ENCODE results near the gene JAKMIP2. TPM values are rescaled to one million over a fixed set of nuclear protein-coding genes. Genes with fewer than 3 reads are reported as not detected.

JAKMIP2 gene
- total and polyA plus RNA-seq, 7 donors, result 0.01 to 0.08 (median 0.06) TPM; not detected in 2

- Histone ChIP-seq H3K4me1 (no peaks in the 10 kb centered on the region), H3K27me3 (ENCODE audit: insufficient read depth in 3 of 3, low read length in 2 of 3) (no peaks in the 10 kb centered on the region), H3K9me3 (no peaks in the 10 kb centered on the region), H3K4me3 (no peak overlapping the region), H3K36me3 (ENCODE audit: insufficient read depth in 1 of 2, low read depth in 1 of 2) (no peaks in the 10 kb centered on the region), H3K27ac (no peak overlapping the region)
- ATAC-seq (no peak), DNase-seq (no peak)
- WGBS, 3 donors, result 86 to 91% (median 89%) methylated on average over 2 of the region's 2 CpGs
- TF ChIP-seq CTCF (IDR thresholded peaks at IDR 0.05), result no peak
- intact Hi-C loops (cut with DNase I), result loop anchor here (2.0 to 5.0 kb wide), 2 partner anchors 196 kb away; no protein-coding TSS in a partner anchor
Observed at GRCh38 chr5:147626464-147626863, 156.1 kb downstream of the JAKMIP2 start.

- no peak for TF ChIP-seq CTCF (IDR thresholded peaks at IDR 0.05)
- Histone ChIP-seq H3K4me3 (no peak overlapping the region), H3K27ac (no peak overlapping the region), H3K36me3 (ENCODE audit: insufficient read depth in 1 of 2, low read depth in 1 of 2) (no peaks in the 10 kb centered on the region), H3K27me3 (ENCODE audit: insufficient read depth in 3 of 3, low read length in 2 of 3) (no peaks in the 10 kb centered on the region), H3K9me3 (no peaks in the 10 kb centered on the region), H3K4me1 (no peaks in the 10 kb centered on the region)
- no peak for DNase-seq
- intact Hi-C loops (cut with DNase I), result no loop called here
- ATAC-seq, result no peak
Observed at GRCh38 chr5:147621016-147621415, 161.5 kb downstream of the JAKMIP2 start.

GRCh38 chr5:147619281-147619878 lies 163.1 kb downstream of the JAKMIP2 start:
- H3K27ac ChIP-seq, result no peak overlapping the region
- no peak overlapping the region for H3K4me3 ChIP-seq
- no peak for DNase-seq
- WGBS, 3 donors, result 61 to 87% (median 85%) methylated on average over 2 of the region's 2 CpGs
- H3K36me3 ChIP-seq (ENCODE audit: insufficient read depth in 1 of 2, low read depth in 1 of 2), result no peaks in the 10 kb centered on the region
- no peaks in the 10 kb centered on the region for H3K4me1 ChIP-seq
- intact Hi-C loops (cut with DNase I), result no loop called here
- H3K9me3 ChIP-seq, result no peaks in the 10 kb centered on the region
- TF ChIP-seq CTCF (IDR thresholded peaks at IDR 0.05), result no peak
- no peaks in the 10 kb centered on the region for H3K27me3 ChIP-seq (ENCODE audit: insufficient read depth in 3 of 3, low read length in 2 of 3)
- no peak for ATAC-seq

GRCh38 chr5:147617711-147618350 lies 164.7 kb downstream of the JAKMIP2 start:
- H3K4me1 ChIP-seq, result no peaks in the 10 kb centered on the region
- no peak for DNase-seq
- H3K36me3 ChIP-seq (ENCODE audit: insufficient read depth in 1 of 2, low read depth in 1 of 2), result no peaks in the 10 kb centered on the region
- H3K27me3 ChIP-seq (ENCODE audit: insufficient read depth in 3 of 3, low read length in 2 of 3), result no peaks in the 10 kb centered on the region
- no peak overlapping the region for H3K4me3 ChIP-seq
- no peak overlapping the region for H3K27ac ChIP-seq
- no peaks in the 10 kb centered on the region for H3K9me3 ChIP-seq
- WGBS, 3 donors, result 92 to 96% (median 94%) methylated on average over 6 of the region's 6 CpGs
- no peak for ATAC-seq
- intact Hi-C loops (cut with DNase I), result no loop called here
- TF ChIP-seq CTCF (IDR thresholded peaks at IDR 0.05), result no peak

Measured in psoas muscle (tissue), 8 donors.